GM12801 (cell line): ENCODE measurements around the gene SNX13.

Experiments
- TF ChIP-seq, protein P1 (sequence below): IDR thresholded peaks from one replicate; pipeline ENCODE4 v1.5.1; 2011; ENCODE audit warnings: control low read depth; ENCODE audit not compliant: insufficient read length; ENCODE audit errors: extremely low read depth

The SNX13 gene

DNA sequence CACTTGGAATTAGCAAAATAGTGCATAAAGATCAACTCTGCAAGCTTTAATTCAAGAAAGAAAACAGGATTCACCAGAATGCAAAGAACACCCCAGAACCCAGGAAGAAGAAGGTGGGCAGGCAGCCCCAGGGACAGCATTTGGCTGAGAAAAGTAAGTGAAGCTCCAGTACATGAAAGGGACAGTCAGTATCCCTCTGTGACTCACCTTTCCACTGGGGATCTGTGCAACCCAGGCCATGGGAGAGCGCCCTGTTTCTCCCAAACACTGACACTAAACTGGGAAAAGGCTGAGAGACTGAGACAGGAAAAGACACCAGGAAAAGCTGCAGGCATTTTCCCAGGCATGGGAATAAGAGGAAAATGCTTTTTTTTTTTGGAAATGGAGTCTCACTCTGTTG, 28.2 kb downstream of the SNX13 start:
- TF ChIP-seq, protein P1, sequence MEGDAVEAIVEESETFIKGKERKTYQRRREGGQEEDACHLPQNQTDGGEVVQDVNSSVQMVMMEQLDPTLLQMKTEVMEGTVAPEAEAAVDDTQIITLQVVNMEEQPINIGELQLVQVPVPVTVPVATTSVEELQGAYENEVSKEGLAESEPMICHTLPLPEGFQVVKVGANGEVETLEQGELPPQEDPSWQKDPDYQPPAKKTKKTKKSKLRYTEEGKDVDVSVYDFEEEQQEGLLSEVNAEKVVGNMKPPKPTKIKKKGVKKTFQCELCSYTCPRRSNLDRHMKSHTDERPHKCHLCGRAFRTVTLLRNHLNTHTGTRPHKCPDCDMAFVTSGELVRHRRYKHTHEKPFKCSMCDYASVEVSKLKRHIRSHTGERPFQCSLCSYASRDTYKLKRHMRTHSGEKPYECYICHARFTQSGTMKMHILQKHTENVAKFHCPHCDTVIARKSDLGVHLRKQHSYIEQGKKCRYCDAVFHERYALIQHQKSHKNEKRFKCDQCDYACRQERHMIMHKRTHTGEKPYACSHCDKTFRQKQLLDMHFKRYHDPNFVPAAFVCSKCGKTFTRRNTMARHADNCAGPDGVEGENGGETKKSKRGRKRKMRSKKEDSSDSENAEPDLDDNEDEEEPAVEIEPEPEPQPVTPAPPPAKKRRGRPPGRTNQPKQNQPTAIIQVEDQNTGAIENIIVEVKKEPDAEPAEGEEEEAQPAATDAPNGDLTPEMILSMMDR = no peak

DNA sequence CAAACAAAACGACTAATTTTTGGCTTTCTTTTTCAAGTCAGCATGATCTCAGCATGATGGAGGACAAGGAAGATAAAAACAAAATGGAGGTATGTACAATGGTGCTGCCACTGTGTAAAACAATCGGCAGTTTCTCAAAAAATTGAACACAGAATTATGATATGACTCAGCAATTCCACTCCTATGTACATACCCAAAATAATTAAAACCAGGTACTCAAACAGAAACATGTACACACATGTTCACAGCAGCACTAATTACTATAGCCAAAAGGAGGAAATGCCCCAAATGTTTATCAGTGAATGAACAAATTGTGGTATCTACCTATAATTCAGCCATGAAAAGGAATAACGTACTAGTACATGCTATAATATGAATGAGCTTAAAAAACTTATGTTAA, 29.9 kb downstream of the SNX13 start:
- TF ChIP-seq, protein P1 = no peak

DNA sequence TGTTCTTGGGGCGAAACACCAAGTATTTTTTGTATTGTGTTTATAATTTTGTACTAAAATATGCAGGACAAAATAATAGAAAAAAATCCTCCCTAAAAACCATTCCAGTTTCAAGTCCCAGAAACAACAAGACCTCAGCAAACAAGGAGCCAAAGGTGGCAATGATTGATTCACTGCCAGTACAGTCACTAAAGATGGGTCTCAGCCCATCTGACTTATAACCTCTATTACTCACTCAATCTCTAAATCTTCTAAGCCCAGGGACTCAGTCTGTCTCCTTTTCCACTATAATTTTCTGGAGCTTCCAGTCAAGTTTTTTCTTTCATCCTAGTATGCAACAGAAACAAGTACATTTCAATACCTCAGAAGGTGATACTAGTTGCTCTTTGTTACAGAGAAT, 33.3 kb downstream of the SNX13 start:
- TF ChIP-seq, protein P1 = no peak

DNA sequence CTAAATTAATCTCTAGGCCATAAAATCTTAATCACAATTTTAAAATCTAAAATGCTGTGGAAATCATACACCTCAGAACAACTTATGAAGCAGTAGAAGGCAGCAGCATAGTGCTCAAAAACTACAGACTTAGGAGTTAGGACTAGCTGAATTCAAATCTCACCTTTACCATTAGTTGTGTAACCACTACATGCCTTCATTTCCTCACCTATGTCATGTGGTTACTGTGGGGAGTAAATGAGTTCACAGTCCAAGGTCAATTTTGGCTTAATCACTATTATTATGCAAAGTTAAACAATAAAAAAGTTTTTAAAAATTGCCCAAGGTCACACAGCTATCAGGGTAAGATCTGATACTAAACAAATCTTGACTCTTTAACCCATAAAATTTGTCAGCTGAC, 37.0 kb downstream of the SNX13 start:
- TF ChIP-seq, protein P1 = no peak

DNA sequence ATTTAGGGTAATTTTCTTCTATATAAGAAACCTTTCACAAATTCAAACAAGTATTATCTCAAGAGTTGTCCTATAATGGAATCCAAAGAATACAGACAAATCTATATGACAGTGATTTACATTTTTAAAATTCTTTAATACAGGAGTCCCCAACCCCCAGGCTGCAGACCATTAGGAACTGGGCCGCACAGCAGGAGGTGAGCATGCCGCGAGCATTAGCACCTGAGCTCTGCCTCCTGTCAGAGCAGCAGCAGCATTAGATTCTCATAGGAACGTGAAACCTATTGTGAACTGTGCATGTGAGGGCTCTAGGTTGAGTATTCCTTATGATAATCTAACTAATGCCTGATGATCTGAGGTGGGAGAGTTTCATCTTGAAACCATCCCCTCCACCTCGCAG, 37.7 kb downstream of the SNX13 start:
- TF ChIP-seq, protein P1 = no peak

DNA sequence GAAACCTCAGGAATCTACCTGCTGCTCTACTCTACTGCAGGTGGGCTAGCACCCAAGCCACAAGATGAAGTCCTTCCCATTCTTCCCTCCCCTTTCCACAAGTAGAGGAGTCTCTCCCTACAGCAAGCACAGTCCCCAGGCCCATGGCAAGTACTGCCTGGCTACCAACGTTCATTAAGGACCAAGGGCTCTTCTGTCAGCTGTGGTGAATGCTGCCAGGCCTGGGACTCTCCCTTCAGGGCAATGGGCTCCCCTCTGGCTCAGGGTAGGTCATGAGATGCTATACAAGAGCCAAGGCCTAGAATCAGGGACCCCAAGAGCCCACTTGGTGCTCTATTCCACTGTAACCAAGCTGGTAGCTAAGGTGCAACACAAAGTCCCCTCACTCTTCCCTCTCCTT, 39.8 kb downstream of the SNX13 start:
- TF ChIP-seq, protein P1 = no peak

DNA sequence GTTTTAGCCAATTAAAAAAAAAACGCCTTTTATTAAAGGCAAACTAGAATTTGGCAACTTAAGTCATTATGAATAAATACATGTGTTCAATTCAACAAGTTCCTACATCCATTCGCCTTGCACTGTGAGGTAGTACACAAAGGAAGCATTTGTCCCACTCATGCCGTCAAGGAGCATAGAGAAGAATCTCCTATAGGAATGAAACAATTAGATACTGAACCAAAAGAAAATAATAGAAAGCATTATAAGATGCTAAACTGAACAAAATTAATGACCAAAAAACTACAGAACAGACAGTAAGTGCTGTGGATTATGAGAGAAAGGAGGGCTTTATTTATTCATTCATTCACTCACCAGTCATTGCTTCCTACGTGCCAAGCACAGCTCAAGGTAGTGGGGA, 42.2 kb downstream of the SNX13 start:
- TF ChIP-seq, protein P1 = no peak

DNA sequence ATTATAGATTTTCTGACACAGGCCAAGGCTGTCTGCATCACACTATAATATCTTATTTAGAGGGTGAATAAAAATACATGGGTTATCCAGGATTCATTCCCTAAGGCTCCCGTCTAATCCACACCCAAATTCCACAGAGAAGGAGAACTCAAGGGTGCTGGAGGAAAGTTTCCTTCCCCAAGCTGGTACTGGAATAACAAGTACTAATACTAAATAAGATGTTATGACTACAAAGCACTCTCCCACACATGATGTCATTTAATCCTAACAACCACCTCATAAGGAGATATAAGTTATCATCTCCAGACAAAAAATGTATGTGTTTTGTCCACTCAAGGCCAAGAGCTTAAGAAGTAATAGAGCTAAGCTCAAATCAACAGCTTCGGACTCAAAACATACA, 53.0 kb downstream of the SNX13 start:
- TF ChIP-seq, protein P1 = no peak
